ENCODE data around the gene OFD1. TPM values are rescaled to one million over a fixed set of nuclear protein-coding genes. Genes with fewer than 3 reads are reported as not detected.
A peak's percentile ranks its signal among the peaks of the same experiment; 100 is the strongest.
"Not testable (repeated sequence)": the region's sequence is repeated elsewhere in the genome, so short reads cannot be mapped to it uniquely, and the experiment has no call there.

The OFD1 gene
- total and polyA plus RNA-seq, 4 donors = 8.4 to 61.6 (median 29.2) TPM

GRCh38 chrX:13716905-13717304 is 17.6 kb upstream of the OFD1 start:
- Histone ChIP-seq H3K27ac (ENCODE audit: low read depth in 1 of 2, low read length in 2 of 2) (no peak overlapping the region), H3K36me3 (ENCODE audit: control insufficient read depth in 1 of 2, insufficient read depth in 2 of 2, low read length in 1 of 2) (peaks cover 4 to 5% of the 10 kb centered on the region in 2 donors), H3K27me3 (ENCODE audit: control insufficient read depth in 1 of 2, insufficient read depth in 2 of 2, low read length in 1 of 2) (no peaks in the 10 kb centered on the region), H3K9me3 (ENCODE audit: control insufficient read depth, low read length) (no peaks in the 10 kb centered on the region), H3K4me3 (ENCODE audit: low read length in 2 of 2) (no peak overlapping the region), H3K4me1 (ENCODE audit: control insufficient read depth in 1 of 2, insufficient read depth in 2 of 2, low read length in 2 of 2) (peaks cover 0 to 3% of the 10 kb centered on the region in 2 donors)
- WGBS, 2 donors = 91 to 94% methylated on average over 6 of the region's 6 CpGs
- intact Hi-C loops (cut with DNase I) = no loop called here
- no peak for ATAC-seq (ENCODE audit: low FRiP score)
- no peak for DNase-seq

DNA sequence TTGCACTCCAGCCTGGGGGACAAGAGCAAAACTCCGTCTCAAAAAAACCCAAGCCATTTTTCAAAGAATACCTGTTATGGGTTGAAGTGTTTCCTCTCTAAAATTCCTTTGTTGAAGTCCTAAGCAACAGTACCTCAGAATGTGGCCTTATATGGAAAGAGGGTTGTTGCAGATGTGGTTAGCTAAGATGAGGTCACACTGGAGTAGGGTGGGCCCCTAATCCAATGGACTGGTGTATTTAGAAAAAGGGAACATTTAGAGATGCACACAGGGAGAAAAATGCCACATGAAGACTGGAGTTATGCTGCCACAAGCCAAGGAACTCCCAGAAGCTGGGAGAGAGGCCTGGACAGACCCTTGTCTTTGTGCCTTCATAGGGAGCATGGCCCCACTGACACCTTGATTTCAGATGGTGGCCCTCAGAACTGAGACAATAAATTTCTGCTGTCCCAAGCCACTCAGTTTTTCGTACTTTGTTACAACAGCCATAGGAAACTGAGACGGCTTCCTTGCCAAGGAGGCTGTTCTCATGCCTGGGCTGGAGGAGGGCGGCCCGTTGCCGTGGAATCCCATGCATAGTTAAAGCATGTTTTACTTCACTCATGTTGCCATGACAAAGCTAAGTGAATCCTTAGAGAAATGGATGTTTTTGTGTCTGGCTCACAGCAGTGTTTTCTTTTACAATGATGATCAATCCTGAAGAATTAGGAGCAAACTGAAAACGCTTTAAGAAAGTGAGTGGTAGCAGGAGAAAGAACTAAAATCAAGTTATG is 16.7 kb upstream of the OFD1 start:
- Histone ChIP-seq H3K27me3 (ENCODE audit: control insufficient read depth in 1 of 2, insufficient read depth in 2 of 2, low read length in 1 of 2) (no peaks in the 10 kb centered on the region), H3K9me3 (ENCODE audit: control insufficient read depth, low read length) (no peaks in the 10 kb centered on the region), H3K4me1 (ENCODE audit: control insufficient read depth in 1 of 2, insufficient read depth in 2 of 2, low read length in 2 of 2) (peaks cover 0 to 3% of the 10 kb centered on the region in 2 donors), H3K27ac (ENCODE audit: low read depth in 1 of 2, low read length in 2 of 2) (peak overlapping the region in 1 of 2 donors; percentile 51), H3K4me3 (ENCODE audit: low read length in 2 of 2) (no peak overlapping the region), H3K36me3 (ENCODE audit: control insufficient read depth in 1 of 2, insufficient read depth in 2 of 2, low read length in 1 of 2) (peaks cover 4 to 5% of the 10 kb centered on the region in 2 donors)
- peak; percentile 60 for ATAC-seq (ENCODE audit: low FRiP score)
- intact Hi-C loops (cut with DNase I) = no loop called here
- peak; percentile 53 to 80 for DNase-seq
- 14 to 52% methylated on average over 7 of the region's 7 CpGs for WGBS, 2 donors

DNA sequence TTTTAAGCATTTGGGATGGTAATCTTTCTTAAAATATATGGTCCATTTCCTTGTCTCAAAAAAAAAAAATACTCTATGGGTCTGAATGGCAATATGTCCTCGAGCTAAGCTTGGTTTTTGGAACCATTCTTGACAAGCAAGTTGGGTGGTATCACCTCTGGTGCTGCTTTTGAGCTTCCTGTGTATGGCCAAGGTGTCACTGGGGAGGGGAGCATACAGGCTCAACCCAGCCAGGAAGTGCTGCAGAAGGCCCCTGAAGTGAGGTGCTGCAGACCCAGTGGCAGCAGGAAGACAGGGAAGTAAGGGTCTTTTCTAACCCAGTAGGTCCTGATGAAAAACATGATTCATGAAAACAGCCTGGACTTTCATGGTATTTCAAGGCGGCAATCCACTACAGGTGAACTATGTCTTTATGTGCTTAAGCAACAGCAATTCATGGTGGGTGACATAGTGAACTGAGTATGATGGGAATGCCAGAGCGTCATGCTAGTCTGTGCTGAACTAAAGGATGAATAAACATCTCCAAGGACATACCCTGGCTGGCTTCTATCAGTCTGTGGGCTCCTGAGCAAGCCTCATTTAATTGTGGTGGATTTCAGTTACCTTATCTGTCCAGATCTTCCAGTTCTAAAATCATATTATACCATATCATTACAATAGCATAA is 15.2 kb upstream of the OFD1 start:
- intact Hi-C loops (cut with DNase I) = no loop called here
- no peak overlapping the region for H3K27ac ChIP-seq (ENCODE audit: low read depth in 1 of 2, low read length in 2 of 2)
- WGBS, 2 donors = 81 to 93% methylated on average over 3 of the region's 3 CpGs
- no peak overlapping the region for H3K4me3 ChIP-seq (ENCODE audit: low read length in 2 of 2)
- no peak for DNase-seq
- peaks cover 4 to 5% of the 10 kb centered on the region in 2 donors for H3K36me3 ChIP-seq (ENCODE audit: control insufficient read depth in 1 of 2, insufficient read depth in 2 of 2, low read length in 1 of 2)
- H3K9me3 ChIP-seq (ENCODE audit: control insufficient read depth, low read length) = no peaks in the 10 kb centered on the region
- ATAC-seq (ENCODE audit: low FRiP score) = no peak
- no peaks in the 10 kb centered on the region for H3K27me3 ChIP-seq (ENCODE audit: control insufficient read depth in 1 of 2, insufficient read depth in 2 of 2, low read length in 1 of 2)
- peaks cover 0 to 3% of the 10 kb centered on the region in 2 donors for H3K4me1 ChIP-seq (ENCODE audit: control insufficient read depth in 1 of 2, insufficient read depth in 2 of 2, low read length in 2 of 2)

- 91 to 94% methylated on average over 4 of the region's 4 CpGs for WGBS, 2 donors
- intact Hi-C loops (cut with DNase I) = no loop called here
- Histone ChIP-seq H3K27ac (ENCODE audit: low read depth in 1 of 2, low read length in 2 of 2) (no peak overlapping the region), H3K4me3 (ENCODE audit: low read length in 2 of 2) (no peak overlapping the region), H3K4me1 (ENCODE audit: control insufficient read depth in 1 of 2, insufficient read depth in 2 of 2, low read length in 2 of 2) (peaks cover 0 to 3% of the 10 kb centered on the region in 2 donors), H3K36me3 (ENCODE audit: control insufficient read depth in 1 of 2, insufficient read depth in 2 of 2, low read length in 1 of 2) (peaks cover 4 to 5% of the 10 kb centered on the region in 2 donors), H3K27me3 (ENCODE audit: control insufficient read depth in 1 of 2, insufficient read depth in 2 of 2, low read length in 1 of 2) (no peaks in the 10 kb centered on the region), H3K9me3 (ENCODE audit: control insufficient read depth, low read length) (no peaks in the 10 kb centered on the region)
- no peak for DNase-seq
- ATAC-seq (ENCODE audit: low FRiP score) = no peak
Observed at GRCh38 chrX:13721371-13721770, 13.2 kb upstream of the OFD1 start.

- Histone ChIP-seq H3K36me3 (ENCODE audit: control insufficient read depth in 1 of 2, insufficient read depth in 2 of 2, low read length in 1 of 2) (peaks cover 4% of the 10 kb centered on the region in 2 donors), H3K27ac (ENCODE audit: low read depth in 1 of 2, low read length in 2 of 2) (no peak overlapping the region), H3K27me3 (ENCODE audit: control insufficient read depth in 1 of 2, insufficient read depth in 2 of 2, low read length in 1 of 2) (no peaks in the 10 kb centered on the region), H3K4me3 (ENCODE audit: low read length in 2 of 2) (no peak overlapping the region), H3K9me3 (ENCODE audit: control insufficient read depth, low read length) (no peaks in the 10 kb centered on the region), H3K4me1 (ENCODE audit: control insufficient read depth in 1 of 2, insufficient read depth in 2 of 2, low read length in 2 of 2) (peaks cover 0 to 3% of the 10 kb centered on the region in 2 donors)
- WGBS, 2 donors = 62 to 79% methylated on average over 7 of the region's 7 CpGs
- DNase-seq (no peak), ATAC-seq (ENCODE audit: low FRiP score) (no peak)
- intact Hi-C loops (cut with DNase I) = no loop called here
Observed at GRCh38 chrX:13721819-13722519, 12.6 kb upstream of the OFD1 start.

- WGBS, 2 donors = 88 to 92% methylated on average over 9 of the region's 9 CpGs
- ATAC-seq (ENCODE audit: low FRiP score); H3K36me3 ChIP-seq (ENCODE audit: control insufficient read depth in 1 of 2, insufficient read depth in 2 of 2, low read length in 1 of 2); DNase-seq; H3K9me3 ChIP-seq (ENCODE audit: control insufficient read depth, low read length); H3K4me1 ChIP-seq (ENCODE audit: control insufficient read depth in 1 of 2, insufficient read depth in 2 of 2, low read length in 2 of 2); H3K4me3 ChIP-seq (ENCODE audit: low read length in 2 of 2); H3K27me3 ChIP-seq (ENCODE audit: control insufficient read depth in 1 of 2, insufficient read depth in 2 of 2, low read length in 1 of 2); intact Hi-C loops (cut with DNase I); H3K27ac ChIP-seq (ENCODE audit: low read depth in 1 of 2, low read length in 2 of 2): not testable (repeated sequence)
Observed at GRCh38 chrX:13724878-13725277, 9.7 kb upstream of the OFD1 start.

DNA sequence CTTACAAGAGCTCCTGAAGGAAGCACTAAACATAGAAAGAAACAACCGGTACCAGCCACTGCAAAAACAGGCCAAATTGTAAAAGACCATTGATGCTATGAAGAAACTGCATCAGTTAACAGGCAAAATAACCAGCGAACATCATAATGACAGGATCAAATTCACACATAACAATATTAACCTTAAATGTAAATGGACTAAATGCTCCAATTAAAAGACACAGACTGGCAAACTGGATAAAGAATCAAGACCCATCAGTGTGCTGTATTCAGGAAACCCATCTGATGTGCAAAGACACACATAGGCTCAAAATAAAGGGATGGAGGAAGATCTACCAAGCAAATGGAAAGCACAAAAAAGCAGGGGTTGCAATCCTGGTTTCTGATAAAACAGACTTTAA is 8.0 kb upstream of the OFD1 start:
- WGBS, 2 donors = 91 to 100% methylated on average over 2 of the region's 2 CpGs

GRCh38 chrX:13730523-13730922 is 4.0 kb upstream of the OFD1 start:
- WGBS, 2 donors = 88% methylated on average over 1 of the region's 1 CpG
- intact Hi-C loops (cut with DNase I) = loop anchor here (5.0 kb wide), 1 partner anchor 38 kb away; no protein-coding TSS in a partner anchor
- not testable (repeated sequence) for H3K4me3 ChIP-seq (ENCODE audit: low read length in 2 of 2); H3K9me3 ChIP-seq (ENCODE audit: control insufficient read depth, low read length); DNase-seq; ATAC-seq (ENCODE audit: low FRiP score); H3K4me1 ChIP-seq (ENCODE audit: control insufficient read depth in 1 of 2, insufficient read depth in 2 of 2, low read length in 2 of 2); H3K27me3 ChIP-seq (ENCODE audit: control insufficient read depth in 1 of 2, insufficient read depth in 2 of 2, low read length in 1 of 2); H3K36me3 ChIP-seq (ENCODE audit: control insufficient read depth in 1 of 2, insufficient read depth in 2 of 2, low read length in 1 of 2); H3K27ac ChIP-seq (ENCODE audit: low read depth in 1 of 2, low read length in 2 of 2)

More for the DNA sequence above, 8.0 kb upstream of the OFD1 start:
- H3K4me1 ChIP-seq (ENCODE audit: control insufficient read depth in 1 of 2, insufficient read depth in 2 of 2, low read length in 2 of 2); intact Hi-C loops (cut with DNase I); H3K9me3 ChIP-seq (ENCODE audit: control insufficient read depth, low read length); ATAC-seq (ENCODE audit: low FRiP score); DNase-seq; H3K36me3 ChIP-seq (ENCODE audit: control insufficient read depth in 1 of 2, insufficient read depth in 2 of 2, low read length in 1 of 2); H3K27me3 ChIP-seq (ENCODE audit: control insufficient read depth in 1 of 2, insufficient read depth in 2 of 2, low read length in 1 of 2); H3K27ac ChIP-seq (ENCODE audit: low read depth in 1 of 2, low read length in 2 of 2); H3K4me3 ChIP-seq (ENCODE audit: low read length in 2 of 2): not testable (repeated sequence)

Data from aorta (tissue), 5 donors.